HG02623 (cell line): ENCODE data around the gene RUFY4.

Experiments used
- ATAC-seq: cut with Tn5 transposase; IDR thresholded peaks from one replicate; pipeline ENCODE4 v1.9.1; 2021; ENCODE audit warnings: moderate library complexity; ENCODE audit not compliant: unreplicated experiment

The RUFY4 gene

GRCh38 chr2:218137514-218137913 is 68.5 kb downstream of the RUFY4 start:
- ATAC-seq, result no peak

- ATAC-seq, result no peak
These were observed 69.0 kb downstream of the RUFY4 start for GRCh38 chr2:218138047-218138446.
